Measurements from ENCODE around the gene WDR6. TPM values are rescaled to one million over a fixed set of nuclear protein-coding genes. Genes with fewer than 3 reads are reported as not detected.
A peak's percentile ranks its signal among the peaks of the same experiment; 100 is the strongest.

WDR6 gene
- total and polyA plus RNA-seq, 9 of the 15 experiments (the other 6 are each of a cell fraction or from before 2014, with no cell fraction given) = 8.9 to 90.6 (median 44.7) TPM

GRCh38 chr3:49021213-49021812, 14.1 kb downstream of the WDR6 start (continued):
- TF ChIP-seq TAF9B (IDR thresholded peaks at IDR 0.05; ENCODE audit: partially characterized antibody) (peak; percentile 79), ADNP (tag; IDR thresholded peaks at IDR 0.05) (no peak), SAP30 (IDR thresholded peaks at IDR 0.05; ENCODE audit: borderline replicate concordance, insufficient read depth, low read depth, low read length, poor library complexity, severe bottlenecking) (peak; percentile 54), PML (IDR thresholded peaks at IDR 0.05; ENCODE audit: low read length) (peak; percentile 92), SP1 (CRISPR knock-in tag; IDR thresholded peaks at IDR 0.05) (peak; percentile 79), CCNT2 (IDR thresholded peaks at IDR 0.05; ENCODE audit: borderline replicate concordance, extremely low read depth, insufficient read length, low read depth, low read length) (peak; percentile 79), FIP1L1 (IDR thresholded peaks at IDR 0.05; ENCODE audit: low read depth, low read length, poor library complexity, severe bottlenecking) (peak; percentile 84), HCFC1 (IDR thresholded peaks at IDR 0.05; ENCODE audit: low read depth, low read length) (peak; percentile 53), CREB1 (IDR thresholded peaks at IDR 0.05) (peak; percentile 92), CREB1 (CRISPR knock-in tag; IDR thresholded peaks at IDR 0.05) (peak; percentile 68), GABPA (tag; conservative IDR thresholded peaks at IDR 0.05; ENCODE audit: low read depth) (0 out of 2 replicates have a peak, but pooled peaks have one; percentile 18), PBX2 (CRISPR knock-in tag; IDR thresholded peaks at IDR 0.05; ENCODE audit: low read depth) (no peak), PBX2 (tag; conservative IDR thresholded peaks at IDR 0.05; ENCODE audit: low read depth) (no peak), PRPF4 (IDR thresholded peaks at IDR 0.05; ENCODE audit: insufficient read depth, low read depth, low read length, poor library complexity, severe bottlenecking) (peak; percentile 10), ETV1 (tag; conservative IDR thresholded peaks at IDR 0.05; ENCODE audit: low read depth) (0 out of 2 replicates have a peak, but pooled peaks have one; percentile 47), TAF7 (tag; IDR thresholded peaks at IDR 0.05) (peak; percentile 73; the same call in 1 of the 2 replicates), ZFP1 (CRISPR knock-in tag; IDR thresholded peaks at IDR 0.05) (no peak), NONO (IDR thresholded peaks at IDR 0.05; ENCODE audit: low read depth in 2 of 2, low read length in 1 of 2) (peak in 1 of 2 experiments; percentile 76; a peak in 2 of 4 replicates), KDM5B (IDR thresholded peaks at IDR 0.05; ENCODE audit: insufficient replicate concordance, low read depth, low read length) (peak; percentile 99)
- TF ChIP-seq, protein P1, sequence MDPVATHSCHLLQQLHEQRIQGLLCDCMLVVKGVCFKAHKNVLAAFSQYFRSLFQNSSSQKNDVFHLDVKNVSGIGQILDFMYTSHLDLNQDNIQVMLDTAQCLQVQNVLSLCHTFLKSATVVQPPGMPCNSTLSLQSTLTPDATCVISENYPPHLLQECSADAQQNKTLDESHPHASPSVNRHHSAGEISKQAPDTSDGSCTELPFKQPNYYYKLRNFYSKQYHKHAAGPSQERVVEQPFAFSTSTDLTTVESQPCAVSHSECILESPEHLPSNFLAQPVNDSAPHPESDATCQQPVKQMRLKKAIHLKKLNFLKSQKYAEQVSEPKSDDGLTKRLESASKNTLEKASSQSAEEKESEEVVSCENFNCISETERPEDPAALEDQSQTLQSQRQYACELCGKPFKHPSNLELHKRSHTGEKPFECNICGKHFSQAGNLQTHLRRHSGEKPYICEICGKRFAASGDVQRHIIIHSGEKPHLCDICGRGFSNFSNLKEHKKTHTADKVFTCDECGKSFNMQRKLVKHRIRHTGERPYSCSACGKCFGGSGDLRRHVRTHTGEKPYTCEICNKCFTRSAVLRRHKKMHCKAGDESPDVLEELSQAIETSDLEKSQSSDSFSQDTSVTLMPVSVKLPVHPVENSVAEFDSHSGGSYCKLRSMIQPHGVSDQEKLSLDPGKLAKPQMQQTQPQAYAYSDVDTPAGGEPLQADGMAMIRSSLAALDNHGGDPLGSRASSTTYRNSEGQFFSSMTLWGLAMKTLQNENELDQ (CRISPR knock-in tag; IDR thresholded peaks at IDR 0.05; ENCODE audit: borderline replicate concordance) = peak; percentile 57; the same call in 1 of the 2 replicates
